ENCODE measurements around the gene MYEOV. TPM values are rescaled to one million over a fixed set of nuclear protein-coding genes. Genes with fewer than 3 reads are reported as not detected.

Gene MYEOV
- total and polyA plus RNA-seq, 11 donors = 0.08 to 0.88 (median 0.23) TPM; not detected in 7

- TF ChIP-seq POLR2A (IDR thresholded peaks at IDR 0.05) (no peak), CTCF (IDR thresholded peaks at IDR 0.05) (no peak)
- 85 to 88% (median 86%) methylated on average over 8 to 11 of the region's 11 CpGs for WGBS, 4 donors
- intact Hi-C loops (cut with DNase I) = loop anchor here in 7 of 10 donors (5.0 to 10.0 kb wide), 9 partner anchors 116 to 343 kb away; partner anchors contain the start of gene CCND1 (in 1 of the 7)
- no peak for ATAC-seq
- Histone ChIP-seq H3K4me1 (peaks cover 15 to 79% (median 46%) of the 10 kb centered on the region in 12 donors), H3K36me3 (no peaks in the 10 kb centered on the region), H3K9me3 (peaks cover 0 to 5% (median 0%) of the 10 kb centered on the region in 12 donors), H3K27me3 (no peaks in the 10 kb centered on the region), H3K4me3 (peak overlapping the region in 1 of 12 donors; percentile 6), H3K27ac (peak overlapping the region; percentile 8 to 94 (median 78))
- DNase-seq = no peak
Observed at GRCh38 chr11:69299023-69299461, 5.1 kb downstream of the MYEOV start.

DNA sequence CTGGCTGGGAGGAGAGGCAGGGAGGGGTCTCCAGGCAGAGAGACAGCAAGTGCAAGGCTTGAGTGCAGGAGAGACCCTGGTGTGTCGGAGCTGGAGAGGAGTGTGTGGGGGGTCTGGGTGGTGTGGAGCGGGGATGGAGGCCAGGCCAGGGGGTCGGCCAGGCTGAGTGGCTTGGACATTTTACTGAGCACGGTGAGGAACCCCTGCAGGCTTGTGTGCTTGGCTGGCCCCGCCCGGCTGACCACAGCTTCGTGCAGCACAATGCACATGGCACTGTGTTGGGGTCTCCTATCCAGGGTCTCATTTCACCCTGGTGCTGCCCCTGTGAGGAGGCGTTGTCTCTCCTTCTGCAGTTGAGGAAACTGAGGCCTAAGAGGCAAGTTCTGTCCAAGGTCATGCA lies 5.6 kb downstream of the MYEOV start:
- WGBS, 4 donors = 89 to 93% (median 90%) methylated on average over 7 to 8 of the region's 8 CpGs
- intact Hi-C loops (cut with DNase I) = loop anchor here in 7 of 10 donors (5.0 to 10.0 kb wide), 9 partner anchors 115 to 343 kb away; partner anchors contain the start of gene CCND1 (in 1 of the 7)
- Histone ChIP-seq H3K36me3 (no peaks in the 10 kb centered on the region), H3K4me3 (no peak overlapping the region), H3K4me1 (peaks cover 15 to 74% (median 46%) of the 10 kb centered on the region in 12 donors), H3K27me3 (no peaks in the 10 kb centered on the region), H3K9me3 (peaks cover 0 to 5% (median 0%) of the 10 kb centered on the region in 12 donors), H3K27ac (peak overlapping the region in 3 of 12 donors; percentile 23 to 94 (median 73))
- no peak for DNase-seq
- TF ChIP-seq CTCF (IDR thresholded peaks at IDR 0.05) = no peak
- TF ChIP-seq POLR2A (IDR thresholded peaks at IDR 0.05) = no peak
- ATAC-seq = no peak

DNA sequence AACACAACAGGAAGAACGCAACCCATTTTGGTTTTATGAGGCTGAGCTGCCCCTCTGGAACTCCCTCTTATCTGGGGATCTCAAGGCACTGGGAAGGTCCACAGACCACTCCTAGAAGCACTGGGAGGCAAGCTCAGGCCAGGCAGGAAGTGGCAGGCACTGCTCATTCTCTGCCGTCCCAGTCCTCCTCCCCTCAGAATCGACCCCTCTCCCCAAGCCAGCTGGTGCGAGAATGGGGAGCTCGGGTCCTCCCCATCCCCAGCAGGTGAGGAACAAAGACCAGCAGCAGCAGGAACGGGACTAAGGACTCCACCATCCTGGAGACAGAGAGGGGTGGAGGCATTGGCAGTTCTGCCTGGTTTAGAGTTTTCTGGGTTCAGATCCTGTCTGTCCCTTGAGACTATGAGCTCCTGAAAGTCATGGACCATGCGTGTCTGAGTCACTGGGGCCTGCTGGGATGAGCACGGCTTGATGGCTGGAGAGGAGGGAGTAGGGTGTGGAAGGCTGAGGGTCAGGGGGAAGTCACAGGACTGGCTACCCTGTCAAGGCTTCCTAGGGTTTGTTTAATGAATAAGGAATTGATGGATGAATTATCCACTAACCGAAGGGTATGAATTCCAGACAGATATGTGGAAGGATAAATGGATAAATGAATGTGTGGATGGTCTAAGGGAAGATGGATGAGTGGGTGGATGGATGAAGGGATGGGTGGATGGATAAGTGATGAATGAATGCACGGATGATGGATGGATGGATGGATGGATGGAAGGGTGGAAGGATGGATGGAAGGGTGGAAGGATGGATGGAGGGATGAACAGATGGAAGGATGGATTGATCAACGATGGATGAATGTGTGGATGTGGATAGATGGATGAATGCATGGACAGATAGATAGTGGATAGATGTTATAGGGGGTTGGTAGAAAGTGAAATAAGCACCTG lies 6.4 kb downstream of the MYEOV start:
- intact Hi-C loops (cut with DNase I) = no loop called here
- no peaks in the 10 kb centered on the region for H3K27me3 ChIP-seq
- H3K9me3 ChIP-seq = peaks cover 0 to 5% (median 0%) of the 10 kb centered on the region in 12 donors
- DNase-seq (no peak), ATAC-seq (no peak)
- H3K4me3 ChIP-seq = no peak overlapping the region
- peak overlapping the region in 1 of 12 donors; percentile 94 for H3K27ac ChIP-seq
- no peak for TF ChIP-seq CTCF (IDR thresholded peaks at IDR 0.05)
- TF ChIP-seq POLR2A (IDR thresholded peaks at IDR 0.05) = no peak
- no peaks in the 10 kb centered on the region for H3K36me3 ChIP-seq
- WGBS, 4 donors = 73 to 81% (median 76%) methylated on average over 11 of the region's 11 CpGs
- peaks cover 15 to 67% (median 46%) of the 10 kb centered on the region in 12 donors for H3K4me1 ChIP-seq

- ATAC-seq = no peak
- Histone ChIP-seq H3K9me3 (peaks cover 0 to 5% (median 0%) of the 10 kb centered on the region in 12 donors), H3K27me3 (no peaks in the 10 kb centered on the region), H3K4me3 (no peak overlapping the region), H3K36me3 (no peaks in the 10 kb centered on the region), H3K4me1 (peaks cover 15 to 60% (median 43%) of the 10 kb centered on the region in 12 donors), H3K27ac (peak overlapping the region in 1 of 12 donors; percentile 43)
- 96 to 98% (median 97%) methylated on average over 11 of the region's 11 CpGs for WGBS, 4 donors
- no peak for DNase-seq
- TF ChIP-seq CTCF (IDR thresholded peaks at IDR 0.05) (no peak), POLR2A (IDR thresholded peaks at IDR 0.05) (no peak)
- intact Hi-C loops (cut with DNase I) = no loop called here
Observed at GRCh38 chr11:69301081-69301454, 7.1 kb downstream of the MYEOV start.

Data from heart left ventricle (tissue), 16 donors.